HCT116 (cell line): Measurements from ENCODE around the gene THAP5. TPM values are rescaled to one million over a fixed set of nuclear protein-coding genes. Genes with fewer than 3 reads are reported as not detected.

Experiments used
- ATAC-seq: fragments of 200-7000 bp; cut with Tn5 transposase; 2 replicates; pipeline ENCODE4 v1.9.1; 2020; ENCODE audit warnings: mild to moderate bottlenecking, moderate library complexity
- BruUV-seq: library from RNA; stranded (reverse); fragments of 400-500 nt; replicated peaks from 2 replicates; lab custom pipeline; 2021; lab: Mats Ljungman, UMichigan
- CTCF ChIA-PET: fragments of 300-600 bp; sonication (Branson Sonifier 250); formaldehyde crosslinking; loops from one replicate; lab custom pipeline; 2021; ENCODE audit warnings: antibody characterized with exemption; lab: Charles Lee
- POLR2A ChIA-PET: fragments of 300-600, 350-600 bp; sonication (Branson Sonifier 250); formaldehyde crosslinking; loops from one replicate; lab custom pipeline; 2021; ENCODE audit warnings: antibody characterized with exemption; lab: Charles Lee
- RAD21 ChIA-PET, 2 experiments: fragments of 300-600 bp; sonication (Branson Sonifier 250); formaldehyde crosslinking; loops; one replicate each; lab custom pipeline; 2023; ENCODE audit warnings: low total read pairs in 2 of 2; ENCODE audit not compliant: uncharacterized antibody in 2 of 2, unreplicated experiment in 2 of 2, low non-redundant PET in 1 of 2; lab: Charles Lee
- DNase-seq: peaks from one replicate; pipeline ENCODE4 v3.0.0-alpha.2; 2010; ENCODE audit warnings: low read depth, low spot score
- H2AFZ ChIP-seq: fragments of 200-600 bp; shearing (Covaris generic), sonication (generic); 2 replicates; pipeline ENCODE4 v1.6.1; 2017; ENCODE audit warnings: low read depth, mixed run types, mixed read lengths, antibody characterized with exemption, low read length; ENCODE audit not compliant: poor library complexity, severe bottlenecking
- H3K27ac ChIP-seq: 2 replicates; pipeline ENCODE4 v1.5.1; 2012; ENCODE audit warnings: low read depth, low read length
- H3K27me3 ChIP-seq: fragments of 200-600 bp; sonication (generic); 2 replicates; pipeline ENCODE4 v1.6.1; 2016; ENCODE audit warnings: mixed run types, low read length, mixed read lengths; ENCODE audit not compliant: insufficient read depth
- H3K36me3 ChIP-seq, 2 experiments: fragments of 200-500 bp in 1 of 2; fragments of 200-600 bp in 1 of 2; sonication (Bioruptor generic) in 1 of 2; sonication (generic) in 1 of 2; 2 replicates each; pipeline versions ENCODE4 v1.5.1 to v1.6.1; 2014 to 2016; ENCODE audit warnings: low read length in 2 of 2, inconsistent platforms in 1 of 2, mixed read lengths in 1 of 2, mixed run types in 1 of 2; ENCODE audit not compliant: insufficient read depth in 2 of 2, control insufficient read depth in 1 of 2
- H3K4me1 ChIP-seq, 2 experiments: fragments of 200-600 bp in 1 of 2; sonication (generic) in 1 of 2; 2 replicates each; pipeline versions ENCODE4 v1.5.1 to v1.6.1; 2012 to 2017; ENCODE audit warnings: low read length in 2 of 2, inconsistent platforms in 1 of 2, mild to moderate bottlenecking in 1 of 2, mixed read lengths in 1 of 2, mixed run types in 1 of 2, moderate library complexity in 1 of 2; ENCODE audit not compliant: insufficient read depth in 2 of 2, control insufficient read depth in 1 of 2
- H3K4me2 ChIP-seq: fragments of 200-600 bp; sonication (generic); 2 replicates; pipeline ENCODE4 v1.6.1; 2017; ENCODE audit warnings: mixed run types, low read length, mixed read lengths
- H3K4me3 ChIP-seq, 2 experiments: fragments of 200-600 bp in 1 of 2; sonication (generic) in 1 of 2; replicated peaks in 1 of 2; 2 replicates each; pipeline ENCODE4 v1.5.1; 2011 to 2016; ENCODE audit warnings: low read length in 2 of 2, control low read depth in 1 of 2, low read depth in 1 of 2, mild to moderate bottlenecking in 1 of 2, mixed read lengths in 1 of 2, mixed run types in 1 of 2
- H3K79me2 ChIP-seq: fragments of 200-600 bp; sonication (generic); 2 replicates; pipeline ENCODE4 v1.6.1; 2017; ENCODE audit warnings: mild to moderate bottlenecking, mixed run types, low read length, moderate library complexity, mixed read lengths; ENCODE audit not compliant: insufficient read depth
- H3K9ac ChIP-seq: fragments of 200-600 bp; sonication (generic); 2 replicates; pipeline ENCODE4 v1.6.1; 2016; ENCODE audit warnings: low read length, mixed read lengths
- H3K9me2 ChIP-seq: fragments of 200-600 bp; sonication (generic), shearing (Covaris generic); 2 replicates; pipeline ENCODE4 v1.6.1; 2017; ENCODE audit warnings: mixed run types, mild to moderate bottlenecking, moderate library complexity; ENCODE audit not compliant: insufficient read depth
- H3K9me3 ChIP-seq, 2 experiments: fragments of 200-500 bp in 1 of 2; fragments of 200-600 bp in 1 of 2; sonication (Bioruptor generic) in 1 of 2; sonication (generic) in 1 of 2; 2 replicates each; pipeline ENCODE4 v1.6.1; 2014 to 2017; ENCODE audit warnings: low read length in 2 of 2, mixed read lengths in 2 of 2, inconsistent platforms in 1 of 2, low read depth in 1 of 2, mild to moderate bottlenecking in 1 of 2, mixed run types in 1 of 2, moderate library complexity in 1 of 2; ENCODE audit not compliant: control insufficient read depth in 1 of 2, insufficient read depth in 1 of 2
- H4K20me1 ChIP-seq: fragments of 200-600 bp; sonication (generic), shearing (Covaris generic); 2 replicates; pipeline ENCODE4 v1.6.1; 2017; ENCODE audit warnings: mixed run types, mild to moderate bottlenecking, moderate library complexity; ENCODE audit not compliant: insufficient read depth
- CBX3 ChIP-seq: IDR thresholded peaks from 2 replicates; pipeline ENCODE4 v1.6.1; 2012; ENCODE audit warnings: low read depth
- ELF1 ChIP-seq: IDR thresholded peaks from 2 replicates; pipeline ENCODE4 v1.6.1; 2012; ENCODE audit warnings: low read depth, borderline replicate concordance
- EZH2 ChIP-seq: fragments of 200-600 bp; sonication (generic); IDR thresholded peaks from 2 replicates; pipeline ENCODE4 v1.6.1; 2017; ENCODE audit warnings: antibody characterized with exemption, mixed run types
- EZH2phosphoT487 ChIP-seq: fragments of 200-600 bp; IDR thresholded peaks from 2 replicates; pipeline ENCODE4 v1.6.1; 2018; ENCODE audit warnings: antibody characterized with exemption, borderline replicate concordance
- JUND ChIP-seq: IDR thresholded peaks from 2 replicates; pipeline ENCODE4 v1.6.1; 2012
- POLR2AphosphoS5 ChIP-seq: IDR thresholded peaks from 2 replicates; pipeline ENCODE4 v1.6.1; 2011; ENCODE audit warnings: mild to moderate bottlenecking, low read depth, low read length, moderate library complexity
- RAD21 ChIP-seq: IDR thresholded peaks from 2 replicates; pipeline ENCODE4 v1.6.1; 2012; ENCODE audit warnings: low read depth, mild to moderate bottlenecking
- SP1 ChIP-seq: IDR thresholded peaks from 2 replicates; pipeline ENCODE4 v1.6.1; 2012; ENCODE audit warnings: low read depth
- SRF ChIP-seq: IDR thresholded peaks from 2 replicates; pipeline ENCODE4 v1.6.1; 2012; ENCODE audit warnings: low read depth
- TCF7L2 ChIP-seq: IDR thresholded peaks from 2 replicates; pipeline ENCODE4 v1.7.0; 2011; ENCODE audit warnings: borderline replicate concordance, inconsistent platforms; ENCODE audit not compliant: insufficient read depth, insufficient read length; ENCODE audit errors: extremely low read depth
- YY1 ChIP-seq: IDR thresholded peaks from 2 replicates; pipeline ENCODE4 v1.6.1; 2011; ENCODE audit warnings: low read length, low read depth, moderate library complexity, mild to moderate bottlenecking; ENCODE audit not compliant: insufficient replicate concordance; ENCODE audit errors: extremely low read depth
- ZFX ChIP-seq: fragments of 450-650 bp; IDR thresholded peaks from 2 replicates; pipeline ENCODE4 v1.6.1; 2017
- ZNF274 ChIP-seq: fragments of 200-500 bp; sonication (Bioruptor generic); IDR thresholded peaks from 2 replicates; pipeline ENCODE4 v1.6.1; 2014; ENCODE audit warnings: mild to moderate bottlenecking, low read depth, low read length, inconsistent platforms
- intact Hi-C: fragments of 100-400 bp; cut with micrococcal nuclease; formaldehyde crosslinking; loops from 2 replicates; pipeline ENCODE4 v1.10.0; 2022
- total RNA-seq: library from RNA; stranded (reverse); gene quantifications from one replicate; pipeline ENCODE4 v1.2.1, GENCODE V29; 2021; ENCODE audit not compliant: unreplicated experiment
- TF ChIP-seq, protein P1 (sequence below): IDR thresholded peaks from 2 replicates; pipeline ENCODE4 v1.6.1; 2012; ENCODE audit warnings: low read depth
- TF ChIP-seq, protein P2 (sequence below): IDR thresholded peaks from 2 replicates; pipeline ENCODE4 v1.6.1; 2011; ENCODE audit warnings: mild to moderate bottlenecking, low read length, moderate library complexity; ENCODE audit not compliant: insufficient replicate concordance; ENCODE audit errors: extremely low read depth
- TF ChIP-seq, protein P3 (sequence below): IDR thresholded peaks from 2 replicates; pipeline ENCODE4 v1.6.1; 2012
- TF ChIP-seq, protein P4 (sequence below): IDR thresholded peaks from 2 replicates; pipeline ENCODE4 v1.6.1; 2012
- TF ChIP-seq, protein P5 (sequence below), 3 experiments: fragments of 200-600 bp in 1 of 3; sonication (generic) in 1 of 3; IDR thresholded peaks in 2 of 3; conservative IDR thresholded peaks in 1 of 3; 2 replicates each; pipeline ENCODE4 v1.5.1; 2012 to 2017; ENCODE audit warnings: low read depth in 2 of 3, low read length in 2 of 3, antibody characterized with exemption in 1 of 3, borderline replicate concordance in 1 of 3, control low read depth in 1 of 3, mild to moderate bottlenecking in 1 of 3, mixed read lengths in 1 of 3, mixed run types in 1 of 3, moderate library complexity in 1 of 3; ENCODE audit not compliant: insufficient read depth in 1 of 3

THAP5 gene
- total RNA-seq, 1 experiment from 2014 or later = 29.3 TPM

DNA sequence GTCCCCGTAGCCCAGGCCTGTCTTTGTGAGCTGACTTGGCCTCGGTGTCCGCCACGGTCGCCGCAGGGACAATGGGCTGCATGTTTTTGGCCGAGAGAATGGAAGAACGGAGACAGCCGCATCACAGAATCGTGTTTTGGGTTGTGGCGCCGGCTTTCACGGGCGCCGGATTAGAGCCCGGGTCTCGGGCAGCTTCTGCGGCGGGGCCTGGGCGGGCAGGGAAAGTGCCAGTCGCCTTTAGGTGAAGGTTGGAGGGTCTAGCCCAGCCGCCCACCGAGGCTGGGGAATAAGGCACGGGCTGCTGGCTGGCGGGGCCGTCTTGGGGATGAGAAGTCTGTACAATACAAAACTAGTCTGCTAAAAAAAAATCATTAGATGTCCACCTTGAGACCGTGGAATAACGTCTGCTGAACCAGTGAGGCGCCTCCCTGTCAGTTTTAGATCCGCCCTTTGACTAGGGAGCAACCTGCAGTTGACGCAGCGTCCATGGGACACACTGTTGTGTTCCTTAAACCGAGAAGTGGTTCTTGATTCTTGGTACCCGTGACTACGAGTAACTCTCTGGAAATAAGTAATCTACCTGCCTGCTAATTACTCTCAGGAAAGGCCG is 745 bp upstream of the THAP5 start:
- no peaks in the 10 kb centered on the region for H4K20me1 ChIP-seq
- intact Hi-C loops = no loop called here
- CTCF ChIA-PET = interaction anchor here (0.7 kb wide), 1 partner anchor 474 kb away, joined by 3 read pairs; no protein-coding TSS in a partner anchor
- no peaks in the 10 kb centered on the region for H3K9me2 ChIP-seq
- TF ChIP-seq EZH2phosphoT487 (no peak), JUND (no peak), POLR2AphosphoS5 (0 out of 2 replicates have a peak, but pooled peaks have one; percentile 17), YY1 (no peak), ELF1 (no peak), TCF7L2 (no peak), RAD21 (no peak), ZFX (no peak), EZH2 (no peak), CBX3 (no peak), ZNF274 (no peak), SP1 (no peak), SRF (no peak)
- TF ChIP-seq, protein P1, sequence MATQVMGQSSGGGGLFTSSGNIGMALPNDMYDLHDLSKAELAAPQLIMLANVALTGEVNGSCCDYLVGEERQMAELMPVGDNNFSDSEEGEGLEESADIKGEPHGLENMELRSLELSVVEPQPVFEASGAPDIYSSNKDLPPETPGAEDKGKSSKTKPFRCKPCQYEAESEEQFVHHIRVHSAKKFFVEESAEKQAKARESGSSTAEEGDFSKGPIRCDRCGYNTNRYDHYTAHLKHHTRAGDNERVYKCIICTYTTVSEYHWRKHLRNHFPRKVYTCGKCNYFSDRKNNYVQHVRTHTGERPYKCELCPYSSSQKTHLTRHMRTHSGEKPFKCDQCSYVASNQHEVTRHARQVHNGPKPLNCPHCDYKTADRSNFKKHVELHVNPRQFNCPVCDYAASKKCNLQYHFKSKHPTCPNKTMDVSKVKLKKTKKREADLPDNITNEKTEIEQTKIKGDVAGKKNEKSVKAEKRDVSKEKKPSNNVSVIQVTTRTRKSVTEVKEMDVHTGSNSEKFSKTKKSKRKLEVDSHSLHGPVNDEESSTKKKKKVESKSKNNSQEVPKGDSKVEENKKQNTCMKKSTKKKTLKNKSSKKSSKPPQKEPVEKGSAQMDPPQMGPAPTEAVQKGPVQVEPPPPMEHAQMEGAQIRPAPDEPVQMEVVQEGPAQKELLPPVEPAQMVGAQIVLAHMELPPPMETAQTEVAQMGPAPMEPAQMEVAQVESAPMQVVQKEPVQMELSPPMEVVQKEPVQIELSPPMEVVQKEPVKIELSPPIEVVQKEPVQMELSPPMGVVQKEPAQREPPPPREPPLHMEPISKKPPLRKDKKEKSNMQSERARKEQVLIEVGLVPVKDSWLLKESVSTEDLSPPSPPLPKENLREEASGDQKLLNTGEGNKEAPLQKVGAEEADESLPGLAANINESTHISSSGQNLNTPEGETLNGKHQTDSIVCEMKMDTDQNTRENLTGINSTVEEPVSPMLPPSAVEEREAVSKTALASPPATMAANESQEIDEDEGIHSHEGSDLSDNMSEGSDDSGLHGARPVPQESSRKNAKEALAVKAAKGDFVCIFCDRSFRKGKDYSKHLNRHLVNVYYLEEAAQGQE = no peak
- TF ChIP-seq, protein P2, sequence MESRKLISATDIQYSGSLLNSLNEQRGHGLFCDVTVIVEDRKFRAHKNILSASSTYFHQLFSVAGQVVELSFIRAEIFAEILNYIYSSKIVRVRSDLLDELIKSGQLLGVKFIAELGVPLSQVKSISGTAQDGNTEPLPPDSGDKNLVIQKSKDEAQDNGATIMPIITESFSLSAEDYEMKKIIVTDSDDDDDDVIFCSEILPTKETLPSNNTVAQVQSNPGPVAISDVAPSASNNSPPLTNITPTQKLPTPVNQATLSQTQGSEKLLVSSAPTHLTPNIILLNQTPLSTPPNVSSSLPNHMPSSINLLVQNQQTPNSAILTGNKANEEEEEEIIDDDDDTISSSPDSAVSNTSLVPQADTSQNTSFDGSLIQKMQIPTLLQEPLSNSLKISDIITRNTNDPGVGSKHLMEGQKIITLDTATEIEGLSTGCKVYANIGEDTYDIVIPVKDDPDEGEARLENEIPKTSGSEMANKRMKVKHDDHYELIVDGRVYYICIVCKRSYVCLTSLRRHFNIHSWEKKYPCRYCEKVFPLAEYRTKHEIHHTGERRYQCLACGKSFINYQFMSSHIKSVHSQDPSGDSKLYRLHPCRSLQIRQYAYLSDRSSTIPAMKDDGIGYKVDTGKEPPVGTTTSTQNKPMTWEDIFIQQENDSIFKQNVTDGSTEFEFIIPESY = no peak
- TF ChIP-seq, protein P3, sequence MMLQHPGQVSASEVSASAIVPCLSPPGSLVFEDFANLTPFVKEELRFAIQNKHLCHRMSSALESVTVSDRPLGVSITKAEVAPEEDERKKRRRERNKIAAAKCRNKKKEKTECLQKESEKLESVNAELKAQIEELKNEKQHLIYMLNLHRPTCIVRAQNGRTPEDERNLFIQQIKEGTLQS = no peak
- TF ChIP-seq, protein P4, sequence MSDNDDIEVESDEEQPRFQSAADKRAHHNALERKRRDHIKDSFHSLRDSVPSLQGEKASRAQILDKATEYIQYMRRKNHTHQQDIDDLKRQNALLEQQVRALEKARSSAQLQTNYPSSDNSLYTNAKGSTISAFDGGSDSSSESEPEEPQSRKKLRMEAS = peak; percentile 11; the same call in 1 of the 2 replicates
- TF ChIP-seq, protein P5, sequence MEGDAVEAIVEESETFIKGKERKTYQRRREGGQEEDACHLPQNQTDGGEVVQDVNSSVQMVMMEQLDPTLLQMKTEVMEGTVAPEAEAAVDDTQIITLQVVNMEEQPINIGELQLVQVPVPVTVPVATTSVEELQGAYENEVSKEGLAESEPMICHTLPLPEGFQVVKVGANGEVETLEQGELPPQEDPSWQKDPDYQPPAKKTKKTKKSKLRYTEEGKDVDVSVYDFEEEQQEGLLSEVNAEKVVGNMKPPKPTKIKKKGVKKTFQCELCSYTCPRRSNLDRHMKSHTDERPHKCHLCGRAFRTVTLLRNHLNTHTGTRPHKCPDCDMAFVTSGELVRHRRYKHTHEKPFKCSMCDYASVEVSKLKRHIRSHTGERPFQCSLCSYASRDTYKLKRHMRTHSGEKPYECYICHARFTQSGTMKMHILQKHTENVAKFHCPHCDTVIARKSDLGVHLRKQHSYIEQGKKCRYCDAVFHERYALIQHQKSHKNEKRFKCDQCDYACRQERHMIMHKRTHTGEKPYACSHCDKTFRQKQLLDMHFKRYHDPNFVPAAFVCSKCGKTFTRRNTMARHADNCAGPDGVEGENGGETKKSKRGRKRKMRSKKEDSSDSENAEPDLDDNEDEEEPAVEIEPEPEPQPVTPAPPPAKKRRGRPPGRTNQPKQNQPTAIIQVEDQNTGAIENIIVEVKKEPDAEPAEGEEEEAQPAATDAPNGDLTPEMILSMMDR (IDR thresholded peaks at IDR 0.05 in 2 of 3, conservative IDR thresholded peaks at IDR 0.05 in 1 of 3; ENCODE audit: borderline replicate concordance in 1 of 3, insufficient read depth in 1 of 3, low read depth in 2 of 3, low read length in 2 of 3) = no peak
- TF ChIP-seq, all 23 proteins: peak for 2
- POLR2A ChIA-PET = interaction anchor here (2.0 kb wide), 1 partner anchor 44 kb away, joined by 9 read pairs; the partner anchor contains the start of gene PNPLA8
- Histone ChIP-seq H3K9ac (peak overlapping the region; percentile 86), H3K36me3 (peaks cover 8 to 14% of the 10 kb centered on the region in 2 experiments; a peak in 3 of 4 replicates), H2AFZ (no peak overlapping the region), H3K27ac (peak overlapping the region; percentile 75), H3K4me3 (peak overlapping the region; percentile 81 to 90), H3K79me2 (peaks cover 56% of the 10 kb centered on the region), H3K27me3 (no peaks in the 10 kb centered on the region), H3K9me3 (no peaks in the 10 kb centered on the region), H3K4me1 (peaks cover 8 to 12% of the 10 kb centered on the region in 2 experiments), H3K4me2 (peak overlapping the region; percentile 92)
- peak; percentile 26 for ATAC-seq
- BruUV-seq = TSS peak; percentile 43
- RAD21 ChIA-PET = no interaction called here
- DNase-seq = peak; percentile 15
